Astrocyte of the spinal cord (primary cell): ENCODE results near the gene HINFP.

Experiments used
- DNase-seq: peaks from one replicate; pipeline ENCODE4 v3.0.0; 2011; ENCODE audit warnings: low read depth, low spot score
- H3K4me3 ChIP-seq: 2 replicates; pipeline ENCODE4 v1.5.1; 2011; ENCODE audit warnings: low read depth, mild to moderate bottlenecking, low read length, moderate library complexity
- in situ Hi-C: cut with HindIII; loops from 2 replicates; pipeline ENCODE4 v1.10.0; 2017; ENCODE audit warnings: low sequenced_read_pairs
- TF ChIP-seq, protein P1 (sequence below): IDR thresholded peaks from 2 replicates; pipeline ENCODE4 v1.5.1; 2012; ENCODE audit warnings: low read depth, mild to moderate bottlenecking, low read length, inconsistent platforms

Gene HINFP, protein sequence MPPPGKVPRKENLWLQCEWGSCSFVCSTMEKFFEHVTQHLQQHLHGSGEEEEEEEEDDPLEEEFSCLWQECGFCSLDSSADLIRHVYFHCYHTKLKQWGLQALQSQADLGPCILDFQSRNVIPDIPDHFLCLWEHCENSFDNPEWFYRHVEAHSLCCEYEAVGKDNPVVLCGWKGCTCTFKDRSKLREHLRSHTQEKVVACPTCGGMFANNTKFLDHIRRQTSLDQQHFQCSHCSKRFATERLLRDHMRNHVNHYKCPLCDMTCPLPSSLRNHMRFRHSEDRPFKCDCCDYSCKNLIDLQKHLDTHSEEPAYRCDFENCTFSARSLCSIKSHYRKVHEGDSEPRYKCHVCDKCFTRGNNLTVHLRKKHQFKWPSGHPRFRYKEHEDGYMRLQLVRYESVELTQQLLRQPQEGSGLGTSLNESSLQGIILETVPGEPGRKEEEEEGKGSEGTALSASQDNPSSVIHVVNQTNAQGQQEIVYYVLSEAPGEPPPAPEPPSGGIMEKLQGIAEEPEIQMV

GRCh38 chr11:119121008-119121810, at the start of gene HINFP:
TSS of gene HINFP (plus strand) at chr11:119121580. CDS start at chr11:119126945, 5,365 bp downstream.
- TF ChIP-seq, protein P1, sequence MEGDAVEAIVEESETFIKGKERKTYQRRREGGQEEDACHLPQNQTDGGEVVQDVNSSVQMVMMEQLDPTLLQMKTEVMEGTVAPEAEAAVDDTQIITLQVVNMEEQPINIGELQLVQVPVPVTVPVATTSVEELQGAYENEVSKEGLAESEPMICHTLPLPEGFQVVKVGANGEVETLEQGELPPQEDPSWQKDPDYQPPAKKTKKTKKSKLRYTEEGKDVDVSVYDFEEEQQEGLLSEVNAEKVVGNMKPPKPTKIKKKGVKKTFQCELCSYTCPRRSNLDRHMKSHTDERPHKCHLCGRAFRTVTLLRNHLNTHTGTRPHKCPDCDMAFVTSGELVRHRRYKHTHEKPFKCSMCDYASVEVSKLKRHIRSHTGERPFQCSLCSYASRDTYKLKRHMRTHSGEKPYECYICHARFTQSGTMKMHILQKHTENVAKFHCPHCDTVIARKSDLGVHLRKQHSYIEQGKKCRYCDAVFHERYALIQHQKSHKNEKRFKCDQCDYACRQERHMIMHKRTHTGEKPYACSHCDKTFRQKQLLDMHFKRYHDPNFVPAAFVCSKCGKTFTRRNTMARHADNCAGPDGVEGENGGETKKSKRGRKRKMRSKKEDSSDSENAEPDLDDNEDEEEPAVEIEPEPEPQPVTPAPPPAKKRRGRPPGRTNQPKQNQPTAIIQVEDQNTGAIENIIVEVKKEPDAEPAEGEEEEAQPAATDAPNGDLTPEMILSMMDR: no peak
- in situ Hi-C loops: no loop called here
- peak; percentile 99 for DNase-seq
- H3K4me3 ChIP-seq: peak within 1 kb of the TSS; percentile 94

GRCh38 chr11:119077839-119078238, 43.5 kb upstream of the HINFP start:
- DNase-seq: no peak
- no peak overlapping the region for H3K4me3 ChIP-seq
- in situ Hi-C loops: no loop called here
- TF ChIP-seq, protein P1: no peak

DNA sequence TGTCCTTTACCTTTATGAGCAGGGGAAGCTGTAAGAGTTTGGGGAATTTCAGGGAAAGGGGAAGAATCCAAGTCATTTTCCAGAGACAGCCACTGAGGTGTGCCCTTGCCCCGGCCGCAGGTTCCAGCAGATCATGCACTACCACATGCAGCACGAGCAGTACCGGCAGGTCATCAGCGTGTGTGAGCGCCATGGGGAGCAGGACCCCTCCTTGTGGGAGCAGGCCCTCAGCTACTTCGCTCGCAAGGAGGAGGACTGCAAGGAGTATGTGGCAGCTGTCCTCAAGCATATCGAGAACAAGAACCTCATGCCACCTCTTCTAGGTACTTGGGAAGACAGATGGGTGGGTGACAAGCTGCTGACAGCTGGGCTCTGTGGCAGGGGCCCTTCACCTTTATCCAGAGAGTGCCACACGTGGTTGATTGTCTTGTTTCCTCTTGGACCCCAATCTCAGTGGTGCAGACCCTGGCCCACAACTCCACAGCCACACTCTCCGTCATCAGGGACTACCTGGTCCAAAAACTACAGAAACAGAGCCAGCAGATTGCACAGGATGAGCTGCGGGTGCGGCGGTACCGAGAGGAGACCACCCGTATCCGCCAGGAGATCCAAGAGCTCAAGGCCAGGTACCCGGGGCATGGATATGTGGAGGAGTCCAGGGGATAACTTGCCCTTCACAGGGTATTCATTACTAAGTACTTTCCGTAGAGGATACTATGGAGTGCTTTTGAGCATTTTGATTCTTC, 42.5 kb upstream of the HINFP start:
- in situ Hi-C loops: no loop called here
- TF ChIP-seq, protein P1: no peak

GRCh38 chr11:119081682-119082260, 39.6 kb upstream of the HINFP start:
- in situ Hi-C loops: no loop called here
- H3K4me3 ChIP-seq: no peak overlapping the region
- TF ChIP-seq, protein P1: no peak
- no peak for DNase-seq

More for the DNA sequence above, 42.5 kb upstream of the HINFP start:
- no peak overlapping the region for H3K4me3 ChIP-seq
- no peak for DNase-seq

DNA sequence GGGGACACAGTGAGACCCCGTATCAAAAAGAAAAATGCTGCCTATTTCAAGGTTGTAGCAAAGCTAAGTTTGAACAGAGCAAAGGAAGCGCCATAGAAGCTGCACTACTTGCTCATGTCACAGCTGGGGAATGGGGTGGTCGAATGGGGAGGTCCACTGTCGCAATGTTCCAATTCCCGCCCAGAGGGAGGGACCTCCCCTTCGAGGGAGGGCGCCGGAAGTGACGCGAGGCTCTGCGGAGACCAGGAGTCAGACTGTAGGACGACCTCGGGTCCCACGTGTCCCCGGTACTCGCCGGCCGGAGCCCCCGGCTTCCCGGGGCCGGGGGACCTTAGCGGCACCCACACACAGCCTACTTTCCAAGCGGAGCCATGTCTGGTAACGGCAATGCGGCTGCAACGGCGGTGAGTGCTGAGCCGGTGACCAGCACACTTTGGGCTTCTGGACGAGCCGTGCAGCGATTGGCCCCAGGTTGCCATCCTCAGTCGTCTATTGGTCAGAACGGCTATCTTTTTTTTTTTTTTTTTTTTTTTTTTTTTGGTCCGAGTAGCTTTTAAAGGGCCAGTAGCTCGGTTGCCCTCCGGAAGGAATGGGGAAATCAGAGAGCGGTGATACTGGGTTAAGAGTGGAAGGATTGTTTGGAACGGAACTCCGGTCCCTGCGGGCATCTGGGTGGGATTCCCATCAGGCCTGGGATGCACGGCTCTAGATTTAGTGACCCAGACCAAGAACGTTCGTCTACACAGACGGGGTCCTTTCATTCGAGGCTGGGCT, 36.5 kb upstream of the HINFP start, which contains the start of gene HMBS:
TSS of gene HMBS (plus strand) at position 219 of the 774 bp plus-strand sequence. CDS start at position 372, 153 bp downstream.
- peak within 1 kb of the TSS; percentile 91 for H3K4me3 ChIP-seq
- in situ Hi-C loops: no loop called here
- TF ChIP-seq, protein P1: no peak
- peak; percentile 94 for DNase-seq
